Renal pelvis (tissue), 4 donors: ENCODE measurements around the gene ZNF236. TPM values are rescaled to one million over a fixed set of nuclear protein-coding genes. Genes with fewer than 3 reads are reported as not detected.

Experiments used
- DNase-seq: peaks from one replicate; pipeline ENCODE4 v3.0.0-alpha.2; 2013
- polyA plus RNA-seq, 3 donors: library from polyadenylated mRNA; unstranded; fragments of 120-200 nt; gene quantifications; one replicate each; pipeline ENCODE4 v1.2.1, GENCODE V29; 2013; ENCODE audit not compliant: insufficient read length in 3 of 3

ZNF236 gene
- polyA plus RNA-seq, 3 donors: 10.1 to 13.9 (median 12.2) TPM

DNA sequence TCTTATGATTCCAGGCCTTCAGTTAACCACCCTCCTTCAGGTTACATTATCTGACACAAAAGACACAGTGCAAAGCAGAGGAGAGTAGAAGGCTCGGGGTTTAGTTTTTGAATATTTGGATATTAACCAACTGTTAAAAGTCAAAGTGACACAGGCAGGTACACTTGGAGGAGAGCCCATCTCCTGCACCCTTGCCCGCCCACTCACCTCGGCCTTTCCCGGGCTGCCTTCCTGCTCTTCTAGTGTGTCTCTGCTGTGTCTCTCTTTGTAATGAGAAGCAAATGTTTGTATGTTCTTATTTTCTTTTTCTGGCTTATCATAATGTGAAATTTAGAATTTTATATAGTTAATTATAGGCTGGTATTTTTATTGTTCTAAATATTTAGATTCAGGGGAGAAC, 35.1 kb downstream of the ZNF236 start:
- DNase-seq: no peak

- no peak for DNase-seq
These were observed 37.4 kb downstream of the ZNF236 start for GRCh38 chr18:76859474-76860339.

GRCh38 chr18:76860411-76860810, 38.1 kb downstream of the ZNF236 start:
- no peak for DNase-seq

GRCh38 chr18:76866666-76867065, 44.3 kb downstream of the ZNF236 start:
- DNase-seq: no peak

GRCh38 chr18:76873311-76873710, 51.0 kb downstream of the ZNF236 start:
- no peak for DNase-seq

DNA sequence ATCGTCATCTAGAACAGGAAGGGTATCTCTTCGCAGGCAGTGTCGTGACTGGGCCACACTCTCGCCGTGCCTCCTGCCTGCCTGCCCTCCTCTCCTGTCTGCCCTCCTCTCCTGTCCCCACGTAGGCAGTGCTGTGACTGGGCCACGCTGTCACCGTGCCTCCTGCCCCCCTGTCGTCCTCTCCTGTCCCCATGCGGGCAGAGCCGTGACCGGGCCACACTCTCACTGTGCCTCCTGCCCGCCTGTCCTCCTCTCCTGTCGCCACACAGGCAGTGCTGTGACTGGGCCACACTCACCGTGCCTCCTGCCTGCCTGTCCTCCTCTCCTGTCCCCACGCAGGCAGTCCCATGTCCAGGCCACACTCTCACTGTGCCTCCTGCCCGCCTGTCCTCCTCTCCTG, 51.4 kb downstream of the ZNF236 start:
- DNase-seq: no peak

- no peak for DNase-seq
These were observed 52.5 kb downstream of the ZNF236 start for GRCh38 chr18:76874642-76875389.

DNA sequence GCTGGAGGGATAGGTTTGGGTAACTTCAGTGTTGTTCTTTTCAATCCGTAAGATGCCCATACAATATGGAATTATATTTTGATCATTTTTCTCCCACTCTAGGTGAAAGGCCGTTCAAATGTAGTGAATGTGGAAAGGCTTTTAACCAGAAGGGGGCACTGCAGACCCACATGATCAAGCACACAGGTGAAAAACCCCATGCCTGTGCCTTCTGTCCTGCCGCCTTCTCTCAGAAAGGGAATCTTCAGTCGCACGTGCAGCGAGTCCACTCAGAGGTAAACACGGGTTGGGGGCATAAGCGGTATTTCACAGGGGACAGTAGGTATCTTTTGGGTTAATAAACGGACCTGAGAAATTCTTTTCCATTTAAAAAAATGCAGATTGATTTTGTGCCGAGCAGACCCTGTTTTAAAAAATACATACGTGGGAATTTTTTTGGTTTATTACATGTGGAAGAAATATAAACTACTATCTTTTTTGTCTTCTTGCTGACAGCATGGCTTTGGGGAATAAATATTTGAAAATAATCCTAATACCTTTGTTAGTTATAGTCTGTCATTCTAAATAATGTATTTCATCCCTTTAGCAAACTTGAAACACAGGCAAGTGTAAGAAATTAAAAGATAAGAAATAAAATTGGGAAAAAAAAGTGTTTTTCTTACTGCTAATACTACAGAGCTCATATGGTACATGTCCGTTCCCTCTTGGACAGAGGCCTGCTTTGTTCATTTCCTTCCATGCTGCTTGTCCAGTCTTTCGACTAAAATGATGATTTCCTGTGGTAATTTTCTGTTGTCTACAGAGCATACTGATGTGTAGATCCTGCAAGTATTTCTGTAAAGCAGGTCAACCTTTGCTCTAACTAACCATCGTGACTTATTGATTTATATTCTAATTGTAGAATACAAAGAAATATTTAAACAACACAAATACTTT, 53.3 kb downstream of the ZNF236 start:
- peak; percentile 38 for DNase-seq

DNA sequence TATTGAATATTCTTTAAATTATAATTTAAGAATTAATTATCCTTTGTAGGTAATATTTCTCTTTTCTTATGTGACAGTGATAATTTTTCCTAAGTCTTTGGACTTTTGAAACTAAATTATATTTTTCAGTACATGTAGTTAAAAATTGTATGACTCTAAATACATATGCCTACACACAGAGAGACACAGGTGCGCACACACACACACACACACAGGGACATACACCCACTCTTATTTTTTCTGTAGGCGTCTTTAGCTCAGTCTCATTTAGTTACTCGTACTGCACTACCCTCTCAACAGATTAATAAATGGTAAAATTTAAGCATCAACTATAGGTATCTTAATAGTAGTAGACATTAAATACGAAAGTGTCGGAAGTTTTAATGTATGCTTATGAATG, 56.1 kb downstream of the ZNF236 start:
- DNase-seq: no peak

DNA sequence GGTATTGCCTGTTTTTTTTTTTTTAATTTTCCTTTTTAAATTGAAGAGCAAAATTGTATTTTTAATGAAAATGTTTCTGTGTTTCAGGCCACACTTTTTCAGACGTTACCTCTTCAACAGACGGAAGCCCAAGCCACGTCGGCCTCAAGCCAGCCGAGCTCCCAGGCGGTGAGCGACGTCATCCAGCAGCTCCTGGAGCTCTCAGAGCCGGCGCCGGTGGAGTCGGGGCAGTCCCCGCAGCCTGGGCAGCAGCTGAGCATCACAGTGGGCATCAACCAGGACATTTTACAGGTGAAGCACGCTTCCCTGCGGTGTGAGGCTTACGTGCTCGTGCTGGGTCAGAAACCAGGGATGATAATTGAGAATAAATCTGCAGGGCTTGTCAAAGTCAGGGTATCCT, 57.7 kb downstream of the ZNF236 start:
- no peak for DNase-seq

- no peak for DNase-seq
These were observed 59.4 kb downstream of the ZNF236 start for GRCh38 chr18:76881744-76882143.

DNA sequence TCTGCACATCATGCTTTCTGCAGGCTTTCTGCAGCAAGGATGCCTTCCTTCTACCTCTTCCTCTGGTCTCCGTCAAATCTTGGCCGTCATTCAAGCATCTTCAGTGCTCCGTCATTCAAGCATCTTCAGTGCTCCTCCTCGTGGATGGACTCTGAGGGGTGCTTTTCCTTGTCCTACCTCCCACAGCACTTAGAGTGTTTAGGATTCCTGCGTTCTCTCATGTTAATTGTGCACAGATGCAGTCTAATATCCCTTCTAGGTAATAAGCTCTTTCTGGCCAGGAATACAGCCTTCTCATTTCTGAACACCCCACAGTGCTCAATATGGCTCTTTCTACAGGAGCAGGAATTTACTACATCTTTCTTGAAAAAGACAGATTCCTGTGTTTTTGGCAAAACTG, 59.8 kb downstream of the ZNF236 start:
- no peak for DNase-seq

DNA sequence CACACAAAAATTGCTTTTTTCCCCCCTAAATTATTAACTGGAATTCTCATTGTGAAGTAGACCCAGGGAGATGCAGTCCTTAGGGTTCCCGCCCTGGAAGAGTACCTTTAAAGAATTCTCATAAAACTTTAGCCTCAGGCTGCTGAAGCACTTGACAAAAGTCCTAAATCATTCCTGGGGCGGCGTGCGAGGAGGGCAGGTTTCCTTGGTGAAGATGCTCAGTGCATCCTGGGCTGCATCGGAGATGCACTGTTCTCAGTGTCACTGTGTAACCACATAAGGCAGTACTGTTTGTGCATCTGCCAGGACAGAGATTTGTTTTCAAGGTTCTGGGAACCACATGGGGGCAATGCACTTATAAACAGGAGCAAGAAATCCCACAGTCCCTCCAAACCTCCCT, 62.6 kb downstream of the ZNF236 start:
- no peak for DNase-seq

DNA sequence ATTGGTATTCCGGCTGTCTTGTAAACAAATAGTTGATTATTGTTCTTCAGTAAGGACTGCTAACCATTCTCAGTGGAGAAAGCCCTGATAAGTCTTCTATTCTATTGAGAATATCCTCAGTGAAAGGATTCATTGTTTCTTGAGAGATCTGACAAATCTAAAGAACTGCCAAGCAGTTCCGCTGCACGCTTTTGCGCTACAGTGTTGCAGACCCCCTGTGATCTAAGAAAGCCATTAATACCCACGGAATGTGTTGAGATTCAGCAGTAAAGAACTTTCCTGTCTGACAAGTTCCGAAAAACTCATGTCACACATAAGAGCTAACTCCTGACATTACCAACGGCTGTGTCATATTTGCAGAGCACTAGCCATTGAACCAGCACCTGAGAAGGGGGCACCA, 63.8 kb downstream of the ZNF236 start:
- no peak for DNase-seq

GRCh38 chr18:76889091-76889699, 66.8 kb downstream of the ZNF236 start:
- DNase-seq: no peak

- no peak for DNase-seq
These were observed 70.5 kb downstream of the ZNF236 start for GRCh38 chr18:76892832-76893231.

GRCh38 chr18:76894566-76895346, 72.4 kb downstream of the ZNF236 start:
- DNase-seq: no peak

DNA sequence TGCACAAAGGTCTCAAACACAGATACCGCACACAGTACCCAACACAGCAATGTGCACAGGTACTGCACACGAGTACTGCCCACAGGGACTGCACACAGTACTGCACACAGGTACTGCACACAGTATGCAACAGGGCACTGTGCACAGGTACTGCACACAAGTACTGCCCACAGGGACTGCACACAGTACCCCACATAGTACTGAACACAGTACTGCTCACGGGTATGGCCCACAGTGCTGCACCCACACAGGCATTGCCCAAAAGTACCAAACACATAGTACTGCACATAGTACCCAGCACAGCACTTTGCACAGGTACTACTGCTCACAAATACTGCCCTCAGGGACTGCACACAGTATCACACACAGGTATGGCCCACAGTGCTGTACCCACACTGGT, 73.1 kb downstream of the ZNF236 start:
- no peak for DNase-seq

GRCh38 chr18:76896677-76897076, 74.3 kb downstream of the ZNF236 start:
- no peak for DNase-seq

DNA sequence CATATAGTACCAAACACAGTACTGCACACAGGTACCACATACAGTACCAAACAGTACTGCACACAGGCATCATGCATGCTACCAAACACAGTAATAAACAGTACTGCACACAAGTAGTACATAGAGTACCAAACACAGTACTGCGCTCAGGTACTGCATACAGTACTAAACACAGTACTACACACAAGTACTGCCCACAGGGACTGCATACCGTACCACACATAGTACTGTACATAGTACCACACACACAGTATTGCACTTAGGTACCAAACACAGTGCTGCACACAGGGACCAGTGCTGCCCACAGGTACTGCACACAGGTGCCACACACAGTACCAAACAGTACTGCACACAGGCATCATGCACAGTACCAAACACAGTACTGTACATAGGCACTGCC, 74.9 kb downstream of the ZNF236 start:
- DNase-seq: no peak

- no peak for DNase-seq
These were observed 81.0 kb downstream of the ZNF236 start for GRCh38 chr18:76903386-76903785.
